Measurements from ENCODE around the gene KCNE1. TPM values are rescaled to one million over a fixed set of nuclear protein-coding genes. Genes with fewer than 3 reads are reported as not detected.

KCNE1 gene
- total RNA-seq, 2 donors from 2014 or later = 1.0 TPM; not detected in 1

Small RNAs within 50 kb of the gene (small RNA-seq; reads per million reads assigned to genes)
- gene RF00614 = not detected

Other genes starting within 250 kb of the KCNE1 start
- not detected for gene KCNE2, start 148.2 kb downstream of the KCNE1 start, total RNA-seq
- 10 to 100 TPM in 1 of 2 donors, 1 to 10 TPM in 1; 3.4 to 22.1 TPM for gene SMIM11, start 136.7 kb downstream of the KCNE1 start, total RNA-seq
- gene SMIM34, start 88.3 kb downstream of the KCNE1 start, total RNA-seq = not detected
- 10 to 100 TPM; 20.8 to 29.0 TPM for gene RCAN1, start 102.9 kb upstream of the KCNE1 start, total RNA-seq
- gene CLIC6, start 156.8 kb upstream of the KCNE1 start, total RNA-seq = 1 to 10 TPM in 1 of 2 donors, under 1 TPM in 1; 0.99 to 1.8 TPM